GM23338 (cell line): ENCODE results near the gene YWHAH. TPM values are rescaled to one million over a fixed set of nuclear protein-coding genes. Genes with fewer than 3 reads are reported as not detected.
A peak's percentile ranks its signal among the peaks of the same experiment; 100 is the strongest.

Source experiments
- ATAC-seq: fragments of 200-7000 bp; cut with Tn5 transposase; 3 replicates; pipeline ENCODE4 v1.9.1; 2020
- DNase-seq: peaks from one replicate; pipeline ENCODE4 v3.0.0-alpha.2; 2015; ENCODE audit warnings: low spot score
- H2AFZ ChIP-seq: fragments of 200-600 bp; sonication (generic); 2 replicates; pipeline ENCODE4 v1.8.0; 2016; ENCODE audit warnings: antibody characterized with exemption, mild to moderate bottlenecking, moderate library complexity
- H3F3A ChIP-seq: fragments of 200-600 bp; sonication (generic); replicated peaks from 2 replicates; pipeline ENCODE4 v1.8.0; 2017; ENCODE audit warnings: antibody characterized with exemption, mixed run types, low read depth
- H3K27ac ChIP-seq: fragments of 200-600 bp; sonication (generic); 2 replicates; pipeline ENCODE4 v1.6.1; 2016; ENCODE audit warnings: low read depth
- H3K27me3 ChIP-seq: fragments of 200-600 bp; sonication (generic); 2 replicates; pipeline ENCODE4 v1.8.0; 2016; ENCODE audit warnings: mild to moderate bottlenecking, mixed run types, moderate library complexity; ENCODE audit not compliant: insufficient read depth
- H3K36me3 ChIP-seq: fragments of 200-600 bp; sonication (generic); 2 replicates; pipeline ENCODE4 v1.8.0; 2016; ENCODE audit warnings: mild to moderate bottlenecking; ENCODE audit not compliant: insufficient read depth
- H3K4me1 ChIP-seq: fragments of 200-600 bp; sonication (generic); 2 replicates; pipeline ENCODE4 v1.8.0; 2016; ENCODE audit warnings: mild to moderate bottlenecking, moderate library complexity; ENCODE audit not compliant: insufficient read depth
- H3K4me2 ChIP-seq: fragments of 200-600 bp; sonication (generic); 2 replicates; pipeline ENCODE4 v1.7.1; 2017; ENCODE audit warnings: mixed run types
- H3K4me3 ChIP-seq: fragments of 200-600 bp; sonication (generic); 2 replicates; pipeline ENCODE4 v1.6.1; 2016; ENCODE audit warnings: mixed run types
- H3K79me2 ChIP-seq: fragments of 200-600 bp; sonication (generic); replicated peaks from 2 replicates; pipeline ENCODE4 v1.8.0; 2017; ENCODE audit warnings: mild to moderate bottlenecking; ENCODE audit not compliant: insufficient read depth
- H3K9me2 ChIP-seq: fragments of 200-600 bp; sonication (generic); 2 replicates; pipeline ENCODE4 v1.8.0; 2017; ENCODE audit not compliant: insufficient read depth
- H4K20me1 ChIP-seq: fragments of 200-600 bp; sonication (generic); replicated peaks from 2 replicates; pipeline ENCODE4 v1.8.0; 2017; ENCODE audit warnings: mild to moderate bottlenecking; ENCODE audit not compliant: insufficient read depth
- H3K27ac Mint-ChIP-seq: 2 replicates; pipeline ENCODE4 v1.8.0; 2020; ENCODE audit warnings: inconsistent platforms, mild to moderate bottlenecking, moderate library complexity, mixed read lengths
- H3K27me3 Mint-ChIP-seq: 3 replicates; pipeline ENCODE4 v1.8.0; 2022; ENCODE audit warnings: low read depth, mild to moderate bottlenecking, moderate library complexity, mixed read lengths, inconsistent platforms; ENCODE audit not compliant: insufficient read depth, poor library complexity
- H3K36me3 Mint-ChIP-seq: 3 replicates; pipeline ENCODE4 v1.8.0; 2021; ENCODE audit warnings: low read depth, mild to moderate bottlenecking, inconsistent platforms, moderate library complexity, mixed read lengths
- H3K4me1 Mint-ChIP-seq: 3 replicates; pipeline ENCODE4 v1.8.0; 2020; ENCODE audit warnings: mild to moderate bottlenecking, inconsistent platforms, mixed read lengths
- H3K4me3 Mint-ChIP-seq: 3 replicates; pipeline ENCODE4 v1.8.0; 2021; ENCODE audit warnings: moderate library complexity, mild to moderate bottlenecking, inconsistent platforms, mixed read lengths
- H3K9me3 Mint-ChIP-seq: 3 replicates; pipeline ENCODE4 v1.8.0; 2020; ENCODE audit warnings: moderate library complexity, mild to moderate bottlenecking, inconsistent platforms, mixed read lengths
- CTCF ChIP-seq, 2 experiments: fragments of 200-600 bp in 1 of 2; sonication (generic) in 1 of 2; conservative IDR thresholded peaks; 2 replicates each; pipeline versions ENCODE4 v1.5.1 to v1.6.1; 2016 to 2017; ENCODE audit warnings: antibody characterized with exemption in 2 of 2, low read depth in 2 of 2, mild to moderate bottlenecking in 2 of 2, moderate library complexity in 1 of 2
- JUNB ChIP-seq: IDR thresholded peaks from one replicate; pipeline ENCODE4 v1.6.1; 2016; ENCODE audit warnings: antibody characterized with exemption; ENCODE audit not compliant: unreplicated experiment
- ZNF462 ChIP-seq: fragments of 250-450 bp; sonication (Bioruptor Pico); IDR thresholded peaks from 2 replicates; pipeline ENCODE4 v1.5.0; 2020; ENCODE audit warnings: mild to moderate bottlenecking, moderate library complexity
- polyA plus RNA-seq: library from polyadenylated mRNA; unstranded; fragments of >200 nt; fragmentation: Nextera tagmentation; extraction: Ambion mirVana; gene quantifications from 2 replicates; pipeline ENCODE4 v1.2.1, GENCODE V29; 2016
- total RNA-seq: library from RNA; depleted of rRNA; stranded (reverse); fragments of >200 nt; shearing (Covaris generic); gene quantifications from 2 replicates; pipeline ENCODE4 v1.2.3, GENCODE V29; 2014

YWHAH gene
- total and polyA plus RNA-seq, 2 experiments from 2014 or later: 277 to 283 TPM

GRCh38 chr22:31977141-31977841 lies 33.0 kb downstream of the YWHAH start:
- Mint-ChIP-seq H3K27ac (peak overlapping the region; percentile 77; the same call in 1 of the 2 replicates), H3K4me3 (no peak overlapping the region), H3K4me1 (peaks cover 2% of the 10 kb centered on the region; the same call in 1 of the 3 replicates), H3K36me3 (no peaks in the 10 kb centered on the region), H3K27me3 (peaks cover 5% of the 10 kb centered on the region), H3K9me3 (no peaks in the 10 kb centered on the region)
- H3K4me2 ChIP-seq: no peak overlapping the region
- no peak overlapping the region for H2AFZ ChIP-seq
- H3K4me3 ChIP-seq: no peak overlapping the region
- no peaks in the 10 kb centered on the region for H3K36me3 ChIP-seq
- no peaks in the 10 kb centered on the region for H4K20me1 ChIP-seq
- H3K27ac ChIP-seq: no peak overlapping the region
- no peaks in the 10 kb centered on the region for H3K9me2 ChIP-seq
- H3K4me1 ChIP-seq: no peaks in the 10 kb centered on the region
- no peaks in the 10 kb centered on the region for H3F3A ChIP-seq
- no peaks in the 10 kb centered on the region for H3K79me2 ChIP-seq
- TF ChIP-seq JUNB: no peak
- TF ChIP-seq CTCF (conservative IDR thresholded peaks at IDR 0.05; ENCODE audit: low read depth in 2 of 2): peak; percentile 82 to 95
- TF ChIP-seq ZNF462 (CRISPR knock-in tag): 0 out of 2 replicates have a peak, but pooled peaks have one; percentile 2
- DNase-seq (peak; percentile 96), ATAC-seq (peak; percentile 98)
- H3K27me3 ChIP-seq: no peaks in the 10 kb centered on the region
